ENCODE measurements around the gene SCYL2.
"Not testable (repeated sequence)": the region's sequence is repeated elsewhere in the genome, so short reads cannot be mapped to it uniquely, and the experiment has no call there.

The SCYL2 gene

GRCh38 chr12:100243137-100243536, 23.8 kb upstream of the SCYL2 start:
- TF ChIP-seq GATA1 (IDR thresholded peaks at IDR 0.05; ENCODE audit: low read depth, low read length) (no peak), POLR2A (IDR thresholded peaks at IDR 0.05; ENCODE audit: low read length) (no peak)
- no peak for DNase-seq

- TF ChIP-seq POLR2A (IDR thresholded peaks at IDR 0.05; ENCODE audit: low read length) = no peak
- no peak for TF ChIP-seq GATA1 (IDR thresholded peaks at IDR 0.05; ENCODE audit: low read depth, low read length)
- DNase-seq = no peak
These were observed 19.2 kb upstream of the SCYL2 start for GRCh38 chr12:100247765-100248164.

DNA sequence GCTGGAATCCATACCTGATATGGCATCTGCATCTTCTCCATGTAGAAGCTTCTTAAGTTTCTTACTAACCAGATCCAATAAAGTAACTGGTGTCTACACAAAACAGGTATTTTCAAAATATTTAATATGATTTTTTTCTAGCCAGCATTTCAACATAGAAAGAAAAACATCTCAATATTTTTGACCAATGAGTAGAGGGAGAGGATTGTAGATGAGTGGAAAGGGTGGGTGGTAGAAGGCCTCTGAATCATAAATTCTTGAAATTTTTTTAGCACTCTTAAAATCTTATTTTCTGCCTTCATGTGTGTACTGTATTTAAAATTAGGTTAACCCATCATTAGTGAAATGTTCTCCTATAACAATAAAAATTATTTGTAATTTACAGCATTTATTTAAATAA, 18.1 kb upstream of the SCYL2 start:
- no peak for DNase-seq
- no peak for TF ChIP-seq POLR2A (IDR thresholded peaks at IDR 0.05; ENCODE audit: low read length)
- TF ChIP-seq GATA1 (IDR thresholded peaks at IDR 0.05; ENCODE audit: low read depth, low read length) = no peak

- DNase-seq = no peak
- TF ChIP-seq GATA1 (IDR thresholded peaks at IDR 0.05; ENCODE audit: low read depth, low read length) = no peak
- no peak for TF ChIP-seq POLR2A (IDR thresholded peaks at IDR 0.05; ENCODE audit: low read length)
These were observed 17.0 kb upstream of the SCYL2 start for GRCh38 chr12:100249941-100250340.

DNA sequence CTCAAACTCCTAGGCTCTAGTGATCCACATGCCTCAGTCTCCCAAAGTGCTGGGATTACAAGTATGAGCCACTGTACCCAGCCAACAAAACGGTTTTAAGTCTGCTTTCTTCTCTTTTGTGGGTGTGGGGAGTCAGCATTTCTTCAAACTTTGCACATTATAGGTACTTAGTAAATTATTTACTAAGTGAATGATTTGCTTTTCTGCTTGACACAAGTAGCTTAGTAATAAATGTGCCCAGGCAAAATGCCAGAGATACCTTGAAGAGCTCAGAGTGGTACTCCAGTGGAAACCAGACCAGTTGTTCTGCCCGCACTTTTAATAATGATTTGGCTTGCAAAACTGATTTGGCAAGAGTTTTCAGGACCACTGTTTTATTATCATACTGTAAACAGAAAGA, 15.1 kb upstream of the SCYL2 start:
- TF ChIP-seq GATA1 (IDR thresholded peaks at IDR 0.05; ENCODE audit: low read depth, low read length) = no peak
- no peak for DNase-seq

- DNase-seq = no peak
- TF ChIP-seq GATA1 (IDR thresholded peaks at IDR 0.05; ENCODE audit: low read depth, low read length) (no peak), POLR2A (IDR thresholded peaks at IDR 0.05; ENCODE audit: low read length) (no peak)
These were observed 13.5 kb upstream of the SCYL2 start for GRCh38 chr12:100253437-100253836.

GRCh38 chr12:100254876-100255275, 12.1 kb upstream of the SCYL2 start:
- no peak for TF ChIP-seq POLR2A (IDR thresholded peaks at IDR 0.05; ENCODE audit: low read length)
- no peak for TF ChIP-seq GATA1 (IDR thresholded peaks at IDR 0.05; ENCODE audit: low read depth, low read length)
- no peak for DNase-seq

GRCh38 chr12:100258127-100258526, 8.8 kb upstream of the SCYL2 start:
- TF ChIP-seq POLR2A (IDR thresholded peaks at IDR 0.05; ENCODE audit: low read length) (no peak), GATA1 (IDR thresholded peaks at IDR 0.05; ENCODE audit: low read depth, low read length) (no peak)
- no peak for DNase-seq

DNA sequence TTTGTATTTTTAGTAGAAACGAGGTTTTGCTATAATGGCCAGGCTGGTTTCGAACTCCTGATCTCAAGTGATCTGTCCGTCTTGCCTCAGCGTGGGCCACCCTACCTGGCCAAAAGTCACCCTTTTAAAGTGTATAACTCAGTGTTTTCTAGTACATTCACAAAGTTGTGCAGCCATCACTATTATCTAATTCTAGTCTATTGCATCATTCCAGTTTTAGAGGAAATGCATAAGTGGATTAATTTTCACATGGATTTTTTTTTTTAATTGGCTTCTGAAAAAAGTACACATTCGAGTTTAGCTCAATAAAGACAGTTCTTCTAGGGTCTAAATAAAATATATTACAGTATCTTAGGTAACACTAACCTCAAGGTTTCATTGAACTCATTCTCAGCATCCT, 3.8 kb upstream of the SCYL2 start:
- no peak for DNase-seq
- TF ChIP-seq GATA1 (IDR thresholded peaks at IDR 0.05; ENCODE audit: low read depth, low read length) = no peak

DNA sequence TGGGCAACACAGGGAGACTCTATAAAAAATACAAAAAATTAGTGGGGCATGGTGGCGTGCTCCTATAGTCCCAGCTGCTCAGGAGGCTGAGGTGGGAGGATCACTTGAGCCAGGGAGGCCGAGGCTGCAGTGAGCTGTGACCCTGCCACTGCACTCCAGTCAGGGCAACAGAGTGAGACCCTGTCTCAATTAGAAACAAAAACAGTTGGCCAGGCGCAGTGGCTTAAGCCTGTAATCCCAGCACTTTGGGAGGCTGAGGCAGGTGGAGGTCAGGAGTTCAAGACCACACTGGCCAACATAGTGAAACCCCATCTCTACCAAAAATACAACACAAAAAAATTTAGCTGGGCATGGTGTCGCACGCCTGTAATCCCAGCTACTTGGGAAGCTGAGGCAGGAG, 1.9 kb upstream of the SCYL2 start:
- not testable (repeated sequence) for DNase-seq

DNA sequence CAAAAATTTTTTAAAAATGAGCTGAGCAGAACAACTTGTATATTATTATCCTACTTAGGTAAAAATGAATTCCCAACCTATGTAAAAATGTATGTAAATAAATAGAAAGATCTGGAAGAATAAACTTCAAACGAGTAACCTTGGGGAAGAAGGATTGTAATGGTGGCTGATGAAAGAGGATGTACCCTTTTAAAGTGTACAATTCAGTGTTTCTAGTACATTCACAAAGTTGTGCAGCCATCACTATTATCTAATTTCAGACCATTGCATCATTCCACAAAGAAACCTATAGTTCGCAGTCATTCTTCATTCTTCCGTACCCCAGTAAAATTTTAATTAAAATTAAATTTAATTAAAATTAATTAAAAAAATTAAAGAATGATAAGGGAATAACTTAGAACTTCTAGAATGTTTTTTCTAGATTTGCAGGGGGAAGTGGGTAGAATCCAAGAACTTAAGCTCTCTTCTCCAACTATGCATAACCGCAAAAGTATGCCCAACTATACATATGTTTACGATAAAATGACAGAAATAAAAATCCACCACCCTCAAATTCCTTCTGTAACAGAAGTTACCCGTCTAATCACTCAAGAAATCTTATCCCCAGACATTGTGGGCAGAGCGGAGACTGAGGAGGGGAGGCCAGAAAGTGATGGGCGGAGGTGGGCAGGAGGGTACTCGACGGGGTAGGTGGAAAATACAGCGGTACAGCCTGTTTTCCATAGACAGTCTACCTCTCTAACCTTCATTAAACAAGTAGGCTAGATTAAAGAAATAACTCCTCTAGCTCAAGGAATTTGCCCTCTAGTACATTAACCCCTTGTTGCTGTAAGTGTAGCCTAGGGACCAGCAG, 1.0 kb upstream of the SCYL2 start:
- TF ChIP-seq GATA1 (IDR thresholded peaks at IDR 0.05; ENCODE audit: low read depth, low read length) (no peak), POLR2A (IDR thresholded peaks at IDR 0.05; ENCODE audit: low read length) (no peak)
- peak; percentile 21 to 60 for DNase-seq

DNA sequence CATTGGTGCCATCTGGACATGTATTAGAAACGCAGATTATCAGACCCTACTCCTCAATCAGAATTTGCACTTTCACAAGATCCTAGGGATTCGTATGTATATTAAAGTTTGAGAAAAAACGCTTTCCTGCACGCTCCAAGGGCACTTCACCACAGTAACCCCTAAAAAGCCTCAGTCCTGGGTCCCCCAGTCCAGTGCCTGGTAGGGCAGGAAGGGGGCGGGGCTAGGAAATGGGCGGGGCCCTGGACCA, 467 bp upstream of the SCYL2 start:
- TF ChIP-seq GATA1 (IDR thresholded peaks at IDR 0.05; ENCODE audit: low read depth, low read length) = no peak
- no peak for DNase-seq

DNA sequence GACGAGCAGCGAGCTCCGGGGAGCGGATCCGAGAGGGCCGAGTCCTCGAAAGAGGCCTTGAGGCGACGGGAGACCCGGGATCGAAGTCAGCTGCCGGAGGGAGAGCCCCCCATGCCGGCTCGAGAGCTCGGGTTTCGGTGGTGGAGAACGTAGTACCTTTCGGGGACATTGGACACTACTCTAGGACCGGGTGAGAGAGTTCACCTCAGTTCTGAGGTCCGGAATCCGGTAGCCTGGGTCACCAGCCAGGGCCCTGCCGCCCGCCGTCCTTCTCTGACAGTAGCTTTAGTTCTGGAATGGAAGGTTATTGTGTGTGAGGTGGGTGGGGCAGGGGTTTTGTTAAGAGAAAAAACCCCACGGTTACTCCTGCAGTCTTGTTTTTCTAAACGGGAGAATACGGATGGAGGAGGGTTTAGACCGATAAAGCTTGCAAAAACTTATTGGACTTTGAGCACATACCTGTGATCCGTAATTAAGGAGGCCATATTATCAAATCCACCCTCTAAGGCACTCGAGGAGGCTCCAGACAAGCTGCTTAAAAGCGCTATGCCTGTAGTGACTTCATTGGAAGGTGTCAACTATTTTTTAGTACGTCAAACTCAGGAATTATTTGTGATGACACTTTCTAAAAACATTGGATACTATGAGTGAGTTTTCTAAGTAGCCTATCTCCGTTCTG, 765 bp downstream of the SCYL2 start:
- no peak for TF ChIP-seq GATA1 (IDR thresholded peaks at IDR 0.05; ENCODE audit: low read depth, low read length)
- TF ChIP-seq POLR2A (IDR thresholded peaks at IDR 0.05; ENCODE audit: low read length) = no peak
- DNase-seq = peak; percentile 68 to 80

DNA sequence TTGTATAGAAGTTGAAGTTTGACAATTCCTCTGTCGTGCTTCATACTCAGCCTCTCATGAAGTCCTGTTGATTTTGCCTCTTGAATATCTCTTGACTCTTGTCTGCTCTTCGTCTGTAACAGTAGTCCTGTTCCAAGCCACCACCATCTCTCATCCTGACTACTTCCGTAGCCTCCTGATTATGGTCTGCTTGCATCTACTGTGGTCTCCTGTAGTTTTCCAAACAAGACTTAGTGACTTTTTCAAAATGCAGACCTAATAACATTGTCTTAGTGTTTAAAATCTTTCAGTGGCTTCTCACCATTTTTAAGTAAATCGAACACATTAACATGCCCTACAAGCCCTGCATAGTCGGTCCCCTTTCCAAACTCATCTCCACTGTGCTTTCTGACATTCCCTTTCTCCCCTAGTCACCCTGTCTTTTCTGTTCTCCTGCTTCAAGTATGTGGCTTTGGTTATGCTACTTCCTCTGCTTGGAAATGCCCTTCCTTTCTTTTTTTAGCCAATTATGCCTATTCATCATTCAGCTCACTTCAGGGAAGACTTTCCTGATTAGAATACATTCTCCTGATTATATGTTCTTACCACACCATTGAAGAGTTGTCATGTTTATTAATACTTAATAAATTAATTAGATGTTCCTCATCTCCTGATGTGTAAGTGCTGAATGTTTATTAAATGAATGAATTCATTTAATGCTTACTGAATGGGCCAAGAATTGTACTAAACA, 2.0 kb downstream of the SCYL2 start:
- peak; percentile 28 to 54 for DNase-seq
- no peak for TF ChIP-seq GATA1 (IDR thresholded peaks at IDR 0.05; ENCODE audit: low read depth, low read length)
- no peak for TF ChIP-seq POLR2A (IDR thresholded peaks at IDR 0.05; ENCODE audit: low read length)

- no peak for DNase-seq
- TF ChIP-seq POLR2A (IDR thresholded peaks at IDR 0.05; ENCODE audit: low read length) (no peak), GATA1 (IDR thresholded peaks at IDR 0.05; ENCODE audit: low read depth, low read length) (no peak)
These were observed 6.8 kb downstream of the SCYL2 start for GRCh38 chr12:100273782-100274181.
